A673 (cell line): ENCODE data around the gene STYXL2. TPM values are rescaled to one million over a fixed set of nuclear protein-coding genes. Genes with fewer than 3 reads are reported as not detected.

ENCODE experiments used
- BruUV-seq: library from RNA; stranded (reverse); fragments of 400-500 nt; replicated peaks from 2 replicates; lab custom pipeline; 2021; lab: Mats Ljungman, UMichigan
- CTCF ChIA-PET: fragments of 300-600 bp; sonication (Branson Sonifier 250); formaldehyde crosslinking; loops from one replicate; lab custom pipeline; 2022; ENCODE audit warnings: antibody characterized with exemption; lab: Charles Lee
- POLR2A ChIA-PET: fragments of 300-600 bp; sonication (Branson Sonifier 250); formaldehyde crosslinking; loops from one replicate; lab custom pipeline; 2022; ENCODE audit warnings: antibody characterized with exemption; ENCODE audit not compliant: low non-redundant PET; lab: Charles Lee
- DNase-seq: peaks from one replicate; pipeline ENCODE4 v3.0.0-alpha.2; 2015; ENCODE audit warnings: low spot score
- H3K27ac ChIP-seq: fragments of 200-600 bp; sonication (generic); 2 replicates; pipeline ENCODE4 v1.5.1; 2016; ENCODE audit warnings: mixed run types, low read depth, mild to moderate bottlenecking, mixed read lengths, antibody characterized with exemption, low read length; ENCODE audit not compliant: poor library complexity, severe bottlenecking
- H3K27me3 ChIP-seq: fragments of 200-600 bp; sonication (generic); replicated peaks from 2 replicates; pipeline ENCODE4 v1.6.1; 2017; ENCODE audit warnings: mixed run types, low read depth, mild to moderate bottlenecking, mixed read lengths, antibody characterized with exemption, low read length; ENCODE audit not compliant: insufficient read depth, poor library complexity
- H3K36me3 ChIP-seq: fragments of 200-600 bp; sonication (generic); 2 replicates; pipeline ENCODE4 v1.6.1; 2016; ENCODE audit warnings: mixed run types, mild to moderate bottlenecking, mixed read lengths, antibody characterized with exemption, low read length; ENCODE audit not compliant: insufficient read depth, poor library complexity, severe bottlenecking
- H3K4me1 ChIP-seq: fragments of 200-600 bp; sonication (generic); 2 replicates; pipeline ENCODE4 v1.6.1; 2017; ENCODE audit warnings: mixed run types, mild to moderate bottlenecking, mixed read lengths, antibody characterized with exemption, low read length; ENCODE audit not compliant: insufficient read depth, poor library complexity, severe bottlenecking
- H3K4me3 ChIP-seq: fragments of 200-600 bp; sonication (generic); 2 replicates; pipeline ENCODE4 v1.5.1; 2016; ENCODE audit warnings: low read depth, mixed run types, mild to moderate bottlenecking, mixed read lengths, low read length; ENCODE audit not compliant: poor library complexity, severe bottlenecking
- H3K9me3 ChIP-seq: fragments of 200-600 bp; sonication (generic); 2 replicates; pipeline ENCODE4 v1.6.1; 2016; ENCODE audit warnings: mixed run types, low read depth, mild to moderate bottlenecking, mixed read lengths, antibody characterized with exemption, low read length; ENCODE audit not compliant: poor library complexity, severe bottlenecking
- EZH2 ChIP-seq: fragments of 200-600 bp; sonication (generic); IDR thresholded peaks from 2 replicates; pipeline ENCODE4 v1.6.1; 2017; ENCODE audit warnings: borderline replicate concordance, low read depth, mild to moderate bottlenecking, mixed read lengths, antibody characterized with exemption, low read length; ENCODE audit not compliant: poor library complexity, severe bottlenecking
- intact Hi-C: fragments of 100-400 bp; cut with micrococcal nuclease; formaldehyde crosslinking; loops from one replicate; pipeline ENCODE4 v1.10.0; 2022; ENCODE audit not compliant: unreplicated experiment
- total RNA-seq: library from RNA; stranded (reverse); gene quantifications from 2 replicates; pipeline ENCODE4 v1.2.3, GENCODE V29; 2021
- TF ChIP-seq, protein P1 (sequence below): fragments of 300-800, 200-600 bp; sonication (generic); conservative IDR thresholded peaks from 2 replicates; pipeline ENCODE4 v1.5.1; 2017; ENCODE audit warnings: low read depth, mild to moderate bottlenecking, antibody characterized with exemption, low read length, moderate library complexity, mixed read lengths

STYXL2 gene
- total RNA-seq, 1 experiment from 2014 or later: not detected

DNA sequence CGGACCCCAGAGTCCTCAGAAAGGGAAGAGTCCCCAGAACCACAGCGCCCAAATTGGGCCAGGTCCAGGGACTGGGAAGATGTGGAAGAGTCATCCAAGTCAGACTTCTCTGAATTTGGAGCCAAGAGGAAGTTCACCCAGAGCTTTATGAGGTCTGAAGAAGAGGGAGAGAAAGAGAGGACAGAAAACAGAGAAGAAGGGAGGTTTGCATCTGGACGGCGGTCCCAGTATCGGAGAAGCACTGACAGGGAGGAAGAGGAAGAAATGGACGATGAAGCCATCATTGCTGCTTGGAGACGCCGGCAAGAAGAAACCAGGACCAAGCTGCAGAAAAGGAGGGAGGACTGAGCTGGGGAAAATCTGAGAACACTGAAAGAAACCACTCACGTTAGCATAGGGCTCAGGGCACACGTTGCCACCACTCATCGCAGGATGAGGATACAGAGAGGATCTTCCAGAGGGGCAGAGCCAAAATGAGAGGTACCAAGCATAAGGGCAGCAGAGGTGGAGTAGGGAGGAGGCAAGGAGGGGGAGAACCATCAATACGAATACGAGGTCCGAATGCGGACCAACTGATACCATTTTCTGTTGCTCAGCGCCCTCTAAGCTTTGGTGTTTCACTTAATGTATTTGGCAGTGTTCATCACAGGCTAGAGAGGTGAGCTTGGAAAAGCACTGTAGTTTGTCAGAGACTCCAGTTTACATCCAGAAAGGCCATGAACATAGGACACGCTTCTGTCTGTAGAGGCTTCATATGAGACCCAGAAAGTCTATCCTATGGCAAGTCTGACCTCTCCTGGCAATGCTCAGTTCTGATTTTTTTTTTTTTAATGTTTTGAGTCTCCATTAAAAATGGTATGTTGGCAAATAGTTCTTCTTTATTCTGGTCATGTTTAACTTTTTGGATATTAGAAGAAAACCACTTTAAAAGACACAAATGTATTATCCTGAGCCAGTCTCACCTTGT is 34.7 kb downstream of the STYXL2 start:
- H3K36me3 ChIP-seq: no peaks in the 10 kb centered on the region
- H3K4me1 ChIP-seq: no peaks in the 10 kb centered on the region
- H3K27me3 ChIP-seq: no peaks in the 10 kb centered on the region
- ChIA-PET CTCF (interaction anchor here (0.6 kb wide), 1 partner anchor 20 kb away, joined by 5 read pairs; no protein-coding TSS in a partner anchor), POLR2A (no interaction called here)
- TF ChIP-seq, protein P1, sequence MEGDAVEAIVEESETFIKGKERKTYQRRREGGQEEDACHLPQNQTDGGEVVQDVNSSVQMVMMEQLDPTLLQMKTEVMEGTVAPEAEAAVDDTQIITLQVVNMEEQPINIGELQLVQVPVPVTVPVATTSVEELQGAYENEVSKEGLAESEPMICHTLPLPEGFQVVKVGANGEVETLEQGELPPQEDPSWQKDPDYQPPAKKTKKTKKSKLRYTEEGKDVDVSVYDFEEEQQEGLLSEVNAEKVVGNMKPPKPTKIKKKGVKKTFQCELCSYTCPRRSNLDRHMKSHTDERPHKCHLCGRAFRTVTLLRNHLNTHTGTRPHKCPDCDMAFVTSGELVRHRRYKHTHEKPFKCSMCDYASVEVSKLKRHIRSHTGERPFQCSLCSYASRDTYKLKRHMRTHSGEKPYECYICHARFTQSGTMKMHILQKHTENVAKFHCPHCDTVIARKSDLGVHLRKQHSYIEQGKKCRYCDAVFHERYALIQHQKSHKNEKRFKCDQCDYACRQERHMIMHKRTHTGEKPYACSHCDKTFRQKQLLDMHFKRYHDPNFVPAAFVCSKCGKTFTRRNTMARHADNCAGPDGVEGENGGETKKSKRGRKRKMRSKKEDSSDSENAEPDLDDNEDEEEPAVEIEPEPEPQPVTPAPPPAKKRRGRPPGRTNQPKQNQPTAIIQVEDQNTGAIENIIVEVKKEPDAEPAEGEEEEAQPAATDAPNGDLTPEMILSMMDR: peak; percentile 27; the same call in 1 of the 2 replicates
- TF ChIP-seq EZH2: no peak
- BruUV-seq: no TSS peak
- DNase-seq: peak; percentile 18
- H3K9me3 ChIP-seq: no peaks in the 10 kb centered on the region
- H3K27ac ChIP-seq: no peak overlapping the region
- H3K4me3 ChIP-seq: no peak overlapping the region
- intact Hi-C loops: loop anchor here (2.0 kb wide), 1 partner anchor 62 kb away; no protein-coding TSS in a partner anchor

DNA sequence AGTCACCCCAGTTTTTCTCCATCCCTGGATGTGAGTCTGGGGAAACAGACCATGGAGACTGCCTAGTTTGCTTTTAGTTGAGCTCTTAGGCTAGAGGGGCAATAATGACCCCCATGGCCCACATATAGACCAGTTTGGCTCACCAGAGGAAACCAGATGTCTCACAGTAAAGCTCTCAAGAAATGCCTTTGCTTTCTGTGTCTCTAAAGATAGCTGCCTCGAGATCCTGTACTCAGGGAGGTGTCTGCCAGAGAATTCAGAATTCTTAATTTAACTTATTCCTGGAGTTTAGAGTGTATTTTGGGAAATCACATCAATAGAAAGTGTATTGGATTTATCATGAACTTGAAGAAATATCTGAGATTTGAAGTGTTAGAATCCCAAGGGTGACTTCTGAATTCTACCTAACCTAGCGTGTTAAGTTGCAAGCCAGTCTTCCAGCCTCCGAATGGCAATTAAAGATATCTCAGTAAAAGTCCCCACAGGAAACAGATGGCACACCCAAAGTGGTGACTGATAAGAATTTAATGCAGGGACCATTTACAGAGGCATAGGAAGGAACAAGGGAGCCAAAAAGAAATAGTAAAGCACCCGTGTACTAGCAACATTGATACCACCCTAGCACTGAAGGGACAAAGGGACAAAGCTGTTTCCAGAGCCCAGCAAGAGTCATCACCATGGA is 37.1 kb downstream of the STYXL2 start:
- no TSS peak for BruUV-seq
- TF ChIP-seq, protein P1: no peak
- TF ChIP-seq EZH2: no peak
- Histone ChIP-seq H3K27ac (no peak overlapping the region), H3K4me3 (no peak overlapping the region), H3K9me3 (no peaks in the 10 kb centered on the region), H3K4me1 (no peaks in the 10 kb centered on the region), H3K27me3 (no peaks in the 10 kb centered on the region), H3K36me3 (no peaks in the 10 kb centered on the region)
- ChIA-PET POLR2A (no interaction called here), CTCF (no interaction called here)
- intact Hi-C loops: no loop called here
- DNase-seq: peak; percentile 29

DNA sequence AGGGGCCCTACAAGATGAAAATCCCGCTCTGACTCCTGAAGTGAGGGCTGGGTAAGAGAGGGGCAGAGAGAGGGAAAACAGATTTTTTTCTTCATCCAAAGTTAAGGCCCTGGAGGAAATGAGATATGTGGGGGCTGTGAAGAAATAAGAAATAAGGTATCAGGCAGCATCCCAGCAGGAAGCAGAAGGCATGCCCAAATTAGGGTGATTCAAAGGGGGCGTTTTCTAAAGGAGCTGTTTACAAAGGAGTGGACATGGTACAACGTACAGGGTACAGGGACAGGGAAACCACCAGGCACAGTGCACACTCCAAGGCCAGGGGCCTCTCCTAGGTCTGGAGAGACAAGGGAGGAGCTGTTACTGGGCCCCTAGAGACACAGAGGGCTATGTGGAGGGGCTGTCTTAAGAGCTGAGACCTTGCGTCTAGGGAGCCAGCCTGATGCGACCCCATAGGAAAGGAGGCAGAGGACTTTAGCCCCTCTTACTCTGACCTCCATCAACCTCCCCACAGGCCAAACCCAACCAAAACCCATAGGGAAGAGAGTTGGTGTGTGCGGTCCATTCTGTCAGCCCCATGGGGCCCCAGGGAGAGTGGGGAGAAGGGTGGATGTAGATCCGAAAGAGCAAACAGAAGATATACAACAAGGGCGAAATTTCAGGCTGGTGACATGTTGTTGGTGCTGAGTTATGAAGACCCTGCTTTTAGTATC is 38.6 kb downstream of the STYXL2 start:
- peaks cover 3% of the 10 kb centered on the region for H3K9me3 ChIP-seq
- no peak overlapping the region for H3K27ac ChIP-seq
- no peak overlapping the region for H3K4me3 ChIP-seq
- no peak for DNase-seq
- no TSS peak for BruUV-seq
- no peaks in the 10 kb centered on the region for H3K36me3 ChIP-seq
- H3K27me3 ChIP-seq: no peaks in the 10 kb centered on the region
- intact Hi-C loops: no loop called here
- no peak for TF ChIP-seq EZH2
- TF ChIP-seq, protein P1: no peak
- H3K4me1 ChIP-seq: no peaks in the 10 kb centered on the region
- CTCF ChIA-PET: no interaction called here
- POLR2A ChIA-PET: no interaction called here
